Memory B cell (primary cell): ENCODE results near the gene ZNG1F.
"Not testable (repeated sequence)": the region's sequence is repeated elsewhere in the genome, so short reads cannot be mapped to it uniquely, and the experiment has no call there.

ENCODE experiments used
- ATAC-seq: fragments of 150-1000 bp; cut with Tn5 transposase; 2 replicates; pipeline ENCODE4 v1.10.0; 2021; ENCODE audit warnings: low read depth, mild to moderate bottlenecking, moderate library complexity
- DNase-seq, 2 donors: peaks; one replicate each; pipeline ENCODE4 v3.0.0; 2022; ENCODE audit warnings: low spot score in 2 of 2
- H3K27ac Mint-ChIP-seq: one replicate; pipeline ENCODE4 v1.8.0; 2022; ENCODE audit warnings: mild to moderate bottlenecking, moderate library complexity, mixed read lengths
- H3K27me3 Mint-ChIP-seq: one replicate; pipeline ENCODE4 v1.8.0; 2022; ENCODE audit warnings: mixed read lengths
- H3K36me3 Mint-ChIP-seq: one replicate; pipeline ENCODE4 v1.8.0; 2022; ENCODE audit warnings: mild to moderate bottlenecking, mixed read lengths
- H3K4me1 Mint-ChIP-seq: one replicate; pipeline ENCODE4 v1.8.0; 2022; ENCODE audit warnings: mixed read lengths
- H3K4me3 Mint-ChIP-seq: one replicate; pipeline ENCODE4 v1.8.0; 2022; ENCODE audit warnings: mild to moderate bottlenecking, moderate library complexity, mixed read lengths
- H3K9me3 Mint-ChIP-seq: one replicate; pipeline ENCODE4 v1.8.0; 2022; ENCODE audit warnings: mixed read lengths

The ZNG1F gene

GRCh38 chr9:41086215-41086614 is 102.9 kb downstream of the ZNG1F start:
- not testable (repeated sequence) for H3K9me3 Mint-ChIP-seq, H3K4me3 Mint-ChIP-seq, H3K27me3 Mint-ChIP-seq, DNase-seq, H3K36me3 Mint-ChIP-seq, H3K27ac Mint-ChIP-seq
- peak; percentile 32 for ATAC-seq
- H3K4me1 Mint-ChIP-seq: peaks cover 12% of the 10 kb centered on the region

- DNase-seq, H3K27me3 Mint-ChIP-seq, H3K4me1 Mint-ChIP-seq, ATAC-seq, H3K27ac Mint-ChIP-seq, H3K36me3 Mint-ChIP-seq, H3K9me3 Mint-ChIP-seq, H3K4me3 Mint-ChIP-seq: not testable (repeated sequence)
Observed at GRCh38 chr9:41082358-41082757, 106.8 kb downstream of the ZNG1F start.
